ENCODE data around the gene MORN1.

The MORN1 gene

GRCh38 chr1:2294033-2294724 is 97.2 kb downstream of the MORN1 start:
- H3K27ac ChIP-seq, result peak overlapping the region; percentile 97
- CTCF ChIA-PET, result interaction anchor here (1.2 kb wide), 1 partner anchor 21 kb away, joined by 4 read pairs; no protein-coding TSS in a partner anchor
- TF ChIP-seq CTCF (conservative IDR thresholded peaks at IDR 0.05; ENCODE audit: low read depth), result no peak
- POLR2A ChIA-PET (ENCODE audit: low non-redundant PET), result no interaction called here
- DNase-seq (ENCODE audit: low spot score), result no peak

DNA sequence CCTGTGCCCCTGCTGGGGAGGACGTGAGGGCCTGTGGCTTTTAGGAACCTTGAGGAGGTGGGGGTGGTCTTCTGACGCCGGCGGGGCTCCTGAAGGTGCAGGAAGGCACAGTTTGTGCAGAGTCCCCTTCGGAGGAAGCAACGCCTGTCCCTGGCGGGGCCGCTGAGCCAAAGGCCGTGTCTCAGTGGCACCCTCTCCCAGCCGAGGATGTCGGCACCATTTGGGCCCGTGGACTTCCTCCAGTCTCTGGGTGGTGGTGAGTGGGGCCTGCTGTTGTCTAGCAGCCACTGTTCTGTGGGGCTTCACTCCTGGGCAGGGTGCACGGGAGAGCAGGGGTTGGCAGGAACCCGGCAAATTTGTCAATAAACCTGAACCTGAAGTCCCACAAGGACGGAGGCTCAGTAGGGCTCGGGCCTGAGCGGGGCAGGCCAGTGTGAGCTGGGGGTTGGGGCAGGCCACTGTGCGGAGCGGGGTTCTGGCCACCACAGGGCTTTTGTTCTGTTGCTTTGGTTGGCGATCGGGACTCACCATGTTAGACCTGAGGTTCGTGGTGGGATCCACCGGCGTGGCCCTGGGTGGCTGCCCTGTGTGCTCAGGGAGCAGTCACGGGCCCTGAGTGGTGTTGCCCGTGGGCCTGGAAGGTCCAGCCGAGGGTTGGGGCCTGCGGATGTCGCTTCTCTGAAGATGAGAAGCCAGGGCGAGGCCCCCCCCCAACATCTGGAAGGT is 98.5 kb downstream of the MORN1 start:
- CTCF ChIA-PET, result interaction anchor here (0.6 kb wide), 1 partner anchor 681 kb away, joined by 3 read pairs; no protein-coding TSS in a partner anchor
- TF ChIP-seq CTCF (conservative IDR thresholded peaks at IDR 0.05; ENCODE audit: low read depth), result no peak
- peak overlapping the region; percentile 97 for H3K27ac ChIP-seq
- POLR2A ChIA-PET (ENCODE audit: low non-redundant PET), result no interaction called here
- no peak for DNase-seq (ENCODE audit: low spot score)

- H3K27ac ChIP-seq, result peak overlapping the region; percentile 97
- POLR2A ChIA-PET (ENCODE audit: low non-redundant PET), result no interaction called here
- no peak for DNase-seq (ENCODE audit: low spot score)
- CTCF ChIA-PET, result no interaction called here
- no peak for TF ChIP-seq CTCF (conservative IDR thresholded peaks at IDR 0.05; ENCODE audit: low read depth)
Measured at GRCh38 chr1:2291577-2291976, 99.8 kb downstream of the MORN1 start.

GRCh38 chr1:2290595-2291510 is 100.5 kb downstream of the MORN1 start:
- DNase-seq (ENCODE audit: low spot score), result peak; percentile 86
- ChIA-PET POLR2A (ENCODE audit: low non-redundant PET) (no interaction called here), CTCF (no interaction called here)
- no peak for TF ChIP-seq CTCF (conservative IDR thresholded peaks at IDR 0.05; ENCODE audit: low read depth)
- H3K27ac ChIP-seq, result peak overlapping the region; percentile 97

- POLR2A ChIA-PET (ENCODE audit: low non-redundant PET), result no interaction called here
- TF ChIP-seq CTCF (conservative IDR thresholded peaks at IDR 0.05; ENCODE audit: low read depth), result no peak
- no peak for DNase-seq (ENCODE audit: low spot score)
Measured at GRCh38 chr1:2290171-2290578, 101.2 kb downstream of the MORN1 start.

GRCh38 chr1:2289607-2290006 is 101.7 kb downstream of the MORN1 start:
- CTCF ChIA-PET, result no interaction called here
- DNase-seq (ENCODE audit: low spot score), result no peak
- TF ChIP-seq CTCF (conservative IDR thresholded peaks at IDR 0.05; ENCODE audit: low read depth), result no peak
- POLR2A ChIA-PET (ENCODE audit: low non-redundant PET), result no interaction called here
- H3K27ac ChIP-seq, result peak overlapping the region; percentile 97

More at GRCh38 chr1:2290171-2290578, 101.2 kb downstream of the MORN1 start:
- peak overlapping the region; percentile 97 for H3K27ac ChIP-seq
- CTCF ChIA-PET, result no interaction called here

Data from RWPE1 (cell line).